NCI-H82 (cell line): ENCODE results near the gene ISCA1.

Experiments
- DNase-seq: peaks from one replicate; lab custom pipeline; 2025; lab: John Stamatoyannopoulos, UW

Gene ISCA1

DNA sequence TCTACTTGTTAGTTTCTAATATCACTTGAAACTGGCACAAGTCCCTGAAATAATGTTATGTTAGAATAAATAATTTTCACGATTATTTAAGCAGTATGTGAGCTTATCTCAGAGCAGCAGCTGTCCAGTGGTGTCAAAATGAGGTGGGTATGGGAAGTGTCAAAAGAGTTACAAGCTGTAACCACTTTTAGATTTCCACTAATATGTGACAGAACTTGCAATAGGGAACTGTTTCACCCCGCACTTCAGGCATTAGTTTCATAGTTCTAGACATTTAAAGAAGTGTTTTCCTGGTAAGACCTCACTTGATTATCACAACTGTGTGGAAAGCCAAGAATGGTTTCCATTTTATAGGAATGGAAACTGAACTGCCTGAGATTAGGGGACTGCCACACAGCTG, 2.9 kb upstream of the ISCA1 start:
- DNase-seq: no peak

DNA sequence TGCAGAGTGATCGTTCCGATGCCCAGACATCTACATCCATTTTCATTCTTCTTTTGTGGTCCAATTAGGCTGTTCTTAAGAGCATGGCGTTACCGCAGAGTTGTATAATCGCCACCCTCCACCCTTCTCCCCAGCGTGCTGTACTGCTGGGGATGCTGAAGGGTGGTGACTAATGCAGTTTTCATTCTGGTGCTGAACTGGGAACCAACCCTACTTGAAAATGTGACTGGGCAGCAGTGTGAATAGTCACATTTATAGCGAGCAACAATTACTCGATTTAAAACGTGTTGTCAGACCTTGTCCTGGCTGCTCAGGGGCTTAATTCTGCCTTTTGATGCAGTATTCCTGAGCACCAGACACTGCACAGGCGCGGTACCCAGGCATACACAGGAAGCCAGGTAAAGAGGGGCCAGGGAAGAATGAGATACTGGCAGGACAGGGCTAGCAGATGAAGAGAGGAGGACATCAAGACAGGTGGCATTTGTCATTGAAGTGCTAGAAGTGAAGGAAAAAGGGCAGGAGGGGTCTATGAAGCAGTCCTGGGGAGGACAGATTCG, 719 bp upstream of the ISCA1 start:
- peak; percentile 44 for DNase-seq

DNA sequence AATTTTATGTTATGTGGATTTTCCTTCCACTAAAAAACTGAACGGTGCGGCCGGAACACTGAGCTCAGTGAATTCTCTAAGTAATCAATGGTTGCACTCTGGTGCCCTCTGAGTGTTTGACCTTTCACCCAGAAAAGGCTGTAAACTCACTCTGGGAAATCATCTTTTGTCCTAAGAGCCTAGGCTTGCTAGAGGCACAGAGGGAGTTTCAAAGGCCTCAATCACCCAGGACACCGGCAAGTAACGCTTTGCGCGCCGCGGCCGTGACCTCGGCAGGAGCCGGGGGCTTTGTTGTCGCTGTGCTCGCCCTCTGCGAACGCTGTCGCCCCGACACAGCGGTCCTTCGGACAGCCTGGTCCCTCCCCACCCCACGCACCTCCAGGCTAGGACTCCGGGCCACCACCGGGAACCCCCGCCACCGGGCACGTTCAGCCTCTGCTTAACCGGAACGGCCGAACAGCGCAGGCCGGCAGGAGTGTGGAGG, 703 bp downstream of the ISCA1 start:
- peak; percentile 71 for DNase-seq

DNA sequence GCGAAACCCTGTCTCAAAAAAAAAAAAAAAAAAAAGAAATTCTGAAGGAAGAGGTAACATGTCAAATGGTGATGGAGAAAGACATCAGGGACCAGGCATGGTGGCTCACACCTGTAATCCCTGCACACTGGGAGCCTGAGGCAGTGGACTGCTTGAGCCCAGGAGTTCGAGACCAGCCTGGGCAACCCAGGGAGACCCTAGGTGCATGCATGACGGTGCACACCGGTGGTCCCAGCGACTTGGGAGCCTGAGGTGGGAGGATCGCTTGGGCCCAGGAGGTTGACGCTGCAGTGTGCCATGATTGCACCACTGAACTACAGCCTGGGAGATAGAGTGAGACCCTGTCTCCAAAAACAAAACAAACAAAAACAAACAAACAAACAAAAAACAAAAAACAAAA, 1.8 kb downstream of the ISCA1 start:
- no peak for DNase-seq

DNA sequence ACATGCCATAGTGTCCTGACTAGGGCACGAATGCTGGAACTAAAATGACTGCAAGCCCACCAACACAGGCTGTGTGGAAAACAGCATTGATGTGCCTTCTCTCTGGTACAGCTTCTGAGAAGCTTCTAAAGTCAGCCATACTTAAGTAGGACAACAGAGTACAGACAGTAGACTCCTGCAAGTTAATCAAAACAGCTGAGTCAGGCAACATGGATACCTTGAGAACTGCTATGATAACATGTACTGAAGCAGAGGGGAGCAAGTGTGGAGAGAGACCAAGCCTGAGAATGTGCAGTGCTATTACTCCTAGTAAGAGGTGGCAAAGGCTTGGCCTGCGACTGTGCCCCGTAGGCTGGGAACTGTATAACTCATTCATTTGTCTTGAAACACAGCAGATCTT, 2.5 kb downstream of the ISCA1 start:
- DNase-seq: no peak

DNA sequence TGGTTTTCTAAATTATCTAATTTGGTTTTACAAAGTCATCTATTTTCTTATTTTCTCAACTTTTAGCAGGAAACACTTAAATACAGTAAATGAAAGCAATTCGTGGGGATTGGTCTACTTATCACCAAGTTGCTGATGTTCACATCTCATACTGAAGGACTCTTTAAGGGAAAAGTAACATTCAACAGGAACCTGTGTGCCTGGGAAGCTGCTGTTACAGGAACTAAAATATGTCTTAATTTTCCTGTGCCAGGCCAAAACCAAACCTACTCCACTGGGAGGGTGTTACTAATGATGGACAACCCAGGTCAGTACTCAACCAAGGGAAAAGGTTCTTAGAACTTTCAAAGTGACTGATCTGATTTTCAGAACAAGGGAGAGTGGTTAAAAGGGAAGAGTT, 5.3 kb downstream of the ISCA1 start:
- DNase-seq: no peak

DNA sequence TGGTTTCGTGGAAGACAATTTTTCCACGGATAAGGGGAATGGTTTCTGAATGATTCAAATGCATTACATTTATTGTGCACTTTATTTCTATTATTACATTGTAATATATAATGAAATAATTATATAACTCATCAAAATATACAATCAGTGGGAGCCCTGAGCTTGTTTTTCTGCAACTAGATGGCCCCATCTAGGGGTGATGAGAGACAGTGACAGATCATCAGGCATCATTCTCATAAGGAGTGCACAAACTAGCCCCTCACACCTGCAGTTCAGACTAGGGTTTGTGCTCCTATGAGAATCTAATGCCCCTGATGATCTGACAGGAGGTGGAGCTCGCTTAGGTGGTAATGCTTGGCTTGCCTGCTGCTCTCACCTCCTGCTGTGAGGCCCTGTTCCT, 6.4 kb downstream of the ISCA1 start:
- DNase-seq: peak; percentile 26

DNA sequence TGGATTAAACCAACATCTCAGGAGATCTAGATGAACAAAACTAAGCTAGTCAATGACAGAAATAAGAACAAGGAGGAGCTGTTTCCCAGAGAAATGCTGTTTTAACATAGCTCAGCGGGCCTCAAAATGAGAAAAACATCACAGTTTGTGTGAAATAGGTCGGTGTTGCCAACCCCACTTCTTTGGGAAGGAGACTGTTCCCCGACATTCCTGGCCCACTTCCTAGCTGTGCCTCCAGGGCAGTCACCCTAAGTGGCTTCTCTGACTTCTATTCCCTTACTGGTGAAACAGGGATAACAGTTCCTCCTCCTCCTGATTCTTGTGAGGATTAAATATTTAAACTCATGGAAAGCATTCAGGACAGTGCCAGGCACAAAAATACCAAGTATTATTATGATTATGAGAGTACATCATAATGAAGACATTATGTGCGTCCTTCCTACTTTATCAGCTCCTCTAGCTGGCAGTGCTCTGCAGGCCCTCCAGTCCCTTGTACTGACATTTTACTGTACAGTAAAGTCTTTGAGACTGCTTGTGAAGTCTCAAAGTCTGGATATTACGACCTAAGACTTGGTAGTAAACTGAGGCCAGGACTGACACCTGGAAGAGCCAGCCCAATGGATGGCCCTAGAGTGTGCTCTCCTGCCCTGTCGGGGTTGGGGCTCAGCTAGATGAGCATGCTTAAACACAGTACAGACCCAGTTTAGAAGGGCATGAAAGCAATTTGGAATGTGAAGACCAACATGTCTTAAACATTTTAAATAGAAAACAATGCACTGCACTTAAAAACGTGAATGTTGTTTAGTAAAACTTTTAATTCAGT, 7.3 kb downstream of the ISCA1 start:
- no peak for DNase-seq

DNA sequence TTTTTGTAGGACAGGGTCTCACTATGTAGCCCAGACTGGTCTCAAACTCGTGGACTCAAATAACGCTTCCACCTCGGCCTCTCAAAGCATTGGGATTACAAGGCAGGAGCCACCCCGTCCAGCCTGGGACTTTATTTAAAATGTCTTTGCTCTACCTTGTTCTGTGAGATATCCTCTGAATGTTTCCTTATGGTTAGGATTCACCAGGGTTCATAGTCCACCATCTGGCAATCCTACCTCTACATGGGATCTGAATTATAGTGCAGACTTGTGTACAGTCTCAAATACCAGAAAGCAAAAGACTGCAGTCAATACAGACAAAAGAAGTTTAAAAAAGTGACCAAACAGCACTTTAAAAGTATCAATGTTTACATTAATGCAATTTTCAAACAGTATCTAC, 10.1 kb downstream of the ISCA1 start:
- no peak for DNase-seq

DNA sequence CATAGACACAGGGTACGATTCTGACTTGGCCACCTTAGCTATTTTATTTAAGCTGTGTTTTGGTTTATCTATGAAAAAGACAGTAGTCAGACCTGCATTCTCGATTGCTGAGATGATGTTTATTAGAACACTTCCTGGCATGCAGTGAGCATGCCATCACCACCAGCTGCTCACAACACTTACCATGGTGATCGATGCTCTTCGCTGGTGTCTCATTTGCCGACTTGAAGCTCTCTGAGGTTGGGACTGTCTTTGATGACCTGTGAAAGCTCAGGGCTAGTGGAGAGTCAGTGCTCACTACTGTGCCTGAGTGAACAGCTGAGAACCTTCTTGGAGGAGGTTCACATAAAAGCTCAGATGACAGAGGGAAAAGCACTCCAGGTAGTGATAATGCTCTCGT, 18.5 kb downstream of the ISCA1 start:
- no peak for DNase-seq

DNA sequence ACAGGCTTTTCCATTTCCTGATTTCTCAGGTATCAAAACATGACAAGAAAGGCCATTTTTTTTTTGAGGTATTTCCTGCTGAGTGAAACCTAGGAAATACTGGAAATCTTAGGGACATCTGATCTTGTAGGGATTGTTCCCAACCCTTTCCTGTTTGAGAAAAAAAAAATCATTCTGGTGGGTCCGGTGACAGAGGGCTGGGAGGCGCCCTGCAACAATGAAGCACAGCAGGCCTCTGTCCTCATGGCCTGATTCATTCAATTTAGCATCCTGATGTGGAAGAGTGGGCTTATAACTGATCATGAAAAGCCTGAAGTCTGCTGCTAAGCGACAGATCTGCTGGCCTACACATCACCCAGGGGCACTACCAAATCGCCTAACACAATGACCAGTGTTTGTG, 19.8 kb downstream of the ISCA1 start:
- DNase-seq: no peak

DNA sequence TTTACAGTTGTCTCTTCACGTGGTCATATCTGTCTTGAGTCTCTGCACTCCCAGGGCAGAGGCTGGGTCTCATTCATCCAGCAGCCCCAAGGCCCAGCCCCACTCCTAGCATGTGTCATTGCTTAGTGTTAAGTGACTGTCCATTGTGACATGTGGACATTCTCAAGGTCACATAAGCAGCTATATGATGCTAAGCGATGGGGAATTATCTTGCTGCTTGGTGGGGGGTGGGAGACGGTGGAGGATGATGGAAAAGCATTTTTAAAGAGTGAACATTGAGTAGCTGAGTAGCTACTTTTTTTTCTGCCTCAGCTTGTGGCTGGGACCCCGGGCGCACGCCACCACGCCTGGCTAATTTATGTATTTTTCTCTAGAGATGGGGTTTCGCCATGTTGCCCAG, 22.8 kb downstream of the ISCA1 start, which contains the start of gene C9orf153:
C9orf153 (minus strand) TSS at position 101 of the 400 bp plus-strand sequence. CDS start 30,054 bp downstream, outside the sequence.
- DNase-seq: no peak

DNA sequence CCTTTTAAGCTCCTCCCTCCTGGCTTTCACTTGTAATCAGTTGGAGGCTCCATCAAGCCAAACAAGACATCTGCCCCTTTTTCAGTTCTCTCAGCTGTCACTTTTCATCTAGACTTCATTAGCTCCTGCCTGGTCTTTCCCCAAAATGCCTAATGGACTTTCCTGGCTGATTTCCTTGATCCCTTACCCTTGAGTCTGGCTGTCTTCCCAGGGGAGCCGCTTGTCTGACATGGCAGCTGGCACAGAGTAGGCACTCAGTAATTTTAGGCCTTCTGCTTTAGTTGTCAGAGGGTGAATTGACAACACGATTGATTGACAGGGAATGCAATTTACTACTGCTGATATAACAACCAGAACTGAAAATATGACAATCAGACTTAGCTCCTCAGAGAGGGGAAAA, 24.9 kb downstream of the ISCA1 start:
- DNase-seq: peak; percentile 93

DNA sequence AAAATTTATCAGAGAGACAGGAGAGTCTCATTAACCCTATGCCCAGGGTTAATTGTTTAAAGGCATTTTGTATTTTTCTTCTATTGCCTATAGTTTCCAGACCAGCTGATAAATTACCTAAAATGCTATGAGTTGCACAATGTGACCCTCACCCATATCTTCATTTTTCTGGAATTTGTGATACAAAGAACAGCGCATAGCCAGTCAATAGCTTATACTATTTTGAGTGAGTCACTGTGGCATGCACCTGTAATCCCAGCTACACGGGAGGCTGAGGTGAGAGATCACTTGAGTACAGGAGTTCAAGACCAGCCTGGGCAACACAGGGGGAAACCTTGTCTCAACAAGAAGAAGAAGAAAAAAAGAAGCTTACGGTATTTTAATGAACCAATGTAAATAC, 25.7 kb downstream of the ISCA1 start:
- DNase-seq: no peak

DNA sequence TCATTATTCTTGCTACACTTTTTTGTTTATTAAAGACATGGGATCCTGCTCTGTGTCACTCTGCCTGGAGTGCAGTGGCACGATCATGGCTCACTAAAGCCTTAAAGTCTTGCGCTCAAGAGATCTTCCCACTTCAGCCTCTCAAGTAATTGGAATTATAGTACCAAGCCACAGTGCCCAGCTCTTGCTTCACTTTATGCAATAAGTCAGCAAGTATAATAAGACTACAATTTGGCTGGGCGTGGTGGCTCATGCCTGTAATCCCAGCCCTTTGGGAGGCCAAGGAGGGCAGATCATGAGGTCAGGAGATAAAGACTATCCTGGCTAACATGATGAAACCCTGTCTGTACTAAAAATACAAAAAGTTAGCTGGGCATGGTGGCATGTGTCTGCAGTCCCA, 28.8 kb downstream of the ISCA1 start:
- DNase-seq: no peak

DNA sequence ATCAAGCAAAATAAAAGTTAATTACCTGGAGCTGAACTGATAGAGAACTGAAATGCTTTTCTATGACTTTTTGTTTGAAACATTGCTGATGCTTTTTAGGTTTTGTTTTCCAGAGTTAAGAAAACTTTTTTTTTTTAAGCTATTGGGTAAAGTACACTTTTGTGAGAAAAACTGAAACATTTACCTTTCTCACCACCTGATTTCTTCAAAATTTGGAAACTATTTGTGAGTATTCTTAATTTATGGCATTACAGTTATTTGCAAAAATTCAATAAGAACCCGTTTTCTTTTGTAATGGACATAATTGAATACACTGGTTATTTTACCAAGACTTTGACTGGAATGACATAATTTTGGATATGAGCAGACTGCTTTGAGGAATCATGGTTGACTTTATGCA, 29.5 kb downstream of the ISCA1 start:
- DNase-seq: no peak

DNA sequence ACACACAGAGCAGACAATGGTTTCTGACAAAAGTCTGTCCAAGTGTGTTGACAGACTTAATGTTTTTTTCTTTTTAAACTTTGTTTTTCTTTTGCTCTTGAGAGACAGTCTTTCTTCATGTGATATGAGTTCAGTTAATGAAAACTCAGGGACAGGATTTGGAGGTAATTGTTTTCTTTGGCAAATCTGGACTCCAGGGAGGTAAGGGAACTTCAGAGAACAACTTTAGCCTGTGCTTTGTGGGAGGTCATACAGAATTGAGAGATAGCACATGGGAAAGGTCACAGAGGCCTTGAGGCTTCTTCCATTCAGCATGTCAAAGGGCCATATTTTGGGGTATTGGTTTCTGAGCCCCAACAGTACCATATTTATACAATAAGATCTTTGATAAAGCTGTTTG, 32.2 kb downstream of the ISCA1 start:
- DNase-seq: no peak

DNA sequence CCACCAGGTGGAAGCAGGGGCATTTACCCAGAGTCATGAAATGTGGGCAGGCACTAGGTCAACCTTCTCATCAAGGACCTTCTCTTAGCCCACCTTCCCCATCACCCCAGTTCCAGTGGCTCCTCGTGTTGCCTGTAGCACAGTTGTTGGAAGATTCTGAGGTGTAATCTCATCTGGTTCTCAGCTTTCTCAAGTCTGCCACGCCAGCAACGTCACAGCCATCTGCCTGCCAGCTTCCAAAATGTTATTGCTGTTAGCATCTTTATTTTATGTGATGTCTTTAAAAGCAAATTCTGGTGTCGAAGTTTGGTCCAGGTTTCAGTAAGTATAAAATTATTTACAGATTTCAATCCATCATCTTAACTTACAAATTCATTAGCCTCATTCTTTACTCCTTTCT, 33.6 kb downstream of the ISCA1 start:
- DNase-seq: no peak

DNA sequence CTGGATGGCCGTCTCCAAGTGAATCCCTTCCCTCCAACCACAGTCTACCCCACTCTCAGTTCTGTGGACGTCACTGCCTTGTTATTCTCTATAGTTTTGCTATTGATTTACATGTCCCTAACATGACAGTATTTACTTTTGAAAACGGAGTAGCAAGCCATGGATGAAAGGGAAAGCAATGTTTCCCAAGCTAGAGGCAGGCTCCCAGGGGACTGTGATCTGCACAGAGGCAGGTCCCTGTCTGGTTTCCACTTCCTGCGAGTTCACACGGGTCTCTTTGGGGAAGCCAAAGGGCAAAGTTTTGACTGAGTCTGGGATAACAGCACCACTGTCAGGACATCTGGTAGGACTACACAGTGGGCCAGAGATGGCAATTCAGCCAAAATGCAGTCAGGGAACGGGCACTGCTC, 35.6 kb downstream of the ISCA1 start:
- DNase-seq: no peak

DNA sequence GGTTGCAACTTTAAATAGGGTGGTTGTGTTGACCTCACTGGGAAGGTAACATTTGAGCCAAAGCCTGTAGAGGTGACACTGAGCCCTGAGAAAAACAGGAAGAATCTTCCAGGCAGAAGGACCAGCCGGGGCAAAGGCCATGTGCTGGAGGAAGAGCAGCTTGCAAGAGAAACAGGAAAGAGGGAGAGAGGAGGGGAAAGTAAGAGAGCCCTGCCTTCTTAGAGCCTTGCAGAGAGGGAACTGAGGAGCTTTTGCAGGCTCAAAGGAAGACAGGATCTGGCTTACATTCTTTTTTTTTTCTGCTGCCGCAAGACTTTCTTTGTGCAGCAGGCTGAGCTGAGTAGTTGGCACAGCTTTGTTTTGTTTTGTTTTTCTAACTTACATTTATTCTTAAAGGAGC, 40.3 kb downstream of the ISCA1 start:
- DNase-seq: no peak

DNA sequence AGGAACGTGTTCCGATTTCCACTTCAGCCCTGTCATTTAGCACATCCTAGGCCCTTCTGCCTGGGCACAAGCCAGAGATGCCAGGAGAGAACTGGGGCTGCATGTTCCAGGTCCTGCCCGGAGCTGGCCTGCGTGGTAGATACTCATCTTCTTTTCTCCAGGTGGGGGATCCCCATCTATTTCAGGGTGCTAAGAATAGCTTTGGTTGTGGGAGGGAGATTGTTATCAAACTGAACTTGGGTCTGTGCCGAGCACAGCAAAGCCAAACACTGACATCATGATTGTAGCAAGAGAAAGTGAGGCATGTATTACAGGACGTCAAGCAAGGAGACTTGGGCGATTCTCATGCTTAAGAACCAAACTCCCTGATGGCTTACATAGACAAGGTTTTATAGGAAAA, 41.1 kb downstream of the ISCA1 start:
- DNase-seq: no peak

DNA sequence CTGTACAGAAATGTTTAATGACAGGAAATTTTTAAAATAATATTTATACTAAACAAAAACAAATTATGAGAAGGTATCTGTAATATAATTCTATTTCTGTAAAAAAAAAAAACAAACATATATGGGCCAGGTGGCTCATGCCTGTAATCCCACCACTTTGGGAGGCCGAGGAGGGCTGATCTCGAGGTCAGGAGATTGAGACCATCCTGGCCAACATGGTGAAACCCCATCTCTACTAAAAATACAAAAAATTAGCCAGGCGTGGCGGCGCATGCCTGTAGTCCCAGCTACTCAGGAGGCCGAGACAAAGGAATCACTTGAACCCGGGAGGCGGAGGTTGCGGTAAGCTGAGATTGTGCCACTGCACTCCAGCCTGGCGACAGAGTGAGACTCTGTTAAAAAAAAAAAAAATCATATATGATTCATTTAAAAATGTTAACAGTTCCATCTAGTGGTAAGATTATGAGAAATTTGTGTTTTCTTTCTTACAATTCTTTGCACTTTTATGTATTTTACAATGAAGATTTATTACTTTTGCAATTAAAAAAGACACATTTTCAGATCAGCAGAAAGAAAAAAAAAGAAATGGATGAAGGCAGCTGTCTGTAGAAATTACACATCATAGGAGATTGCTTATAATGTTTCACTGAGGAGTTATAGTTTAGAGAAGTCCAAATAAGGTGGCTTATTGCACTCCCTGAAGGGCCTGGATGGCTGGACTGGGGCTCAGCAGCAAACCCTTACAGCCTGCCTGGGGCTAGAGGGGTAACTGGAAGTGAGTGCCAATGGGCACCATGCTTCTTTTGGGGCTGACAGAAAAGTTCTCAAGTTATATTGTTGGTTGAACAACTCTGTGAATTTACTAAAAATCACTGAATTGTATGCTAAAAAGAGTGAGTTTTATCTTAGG, 43.2 kb downstream of the ISCA1 start:
- DNase-seq: no peak

DNA sequence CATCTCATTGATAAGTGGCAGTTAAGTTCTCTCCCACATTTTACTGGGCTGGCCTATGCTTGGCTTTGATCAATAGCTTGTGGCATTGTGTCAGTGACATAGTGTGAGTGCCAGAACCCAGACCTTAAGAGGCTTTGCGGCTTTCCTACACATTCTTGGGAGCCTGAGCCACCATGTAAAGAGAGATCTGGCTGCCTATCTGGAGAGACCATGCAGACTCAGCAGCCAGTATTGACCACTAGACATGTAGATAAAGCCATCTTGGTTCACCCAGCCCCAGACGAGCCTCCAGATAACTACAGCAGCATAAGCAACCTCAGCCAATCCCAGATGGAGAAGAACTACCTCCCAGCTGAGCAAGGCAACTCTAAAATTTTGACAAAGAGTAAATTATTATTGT, 51.5 kb downstream of the ISCA1 start:
- DNase-seq: no peak
